NCI-H2029 (cell line): ENCODE results near the gene L3MBTL3.
"Not testable (repeated sequence)": the region's sequence is repeated elsewhere in the genome, so short reads cannot be mapped to it uniquely, and the experiment has no call there.

Source experiments
- DNase-seq: peaks from one replicate; lab custom pipeline; 2025; lab: John Stamatoyannopoulos, UW

Gene L3MBTL3

GRCh38 chr6:130138909-130139242, 120.5 kb downstream of the L3MBTL3 start:
- no peak for DNase-seq

GRCh38 chr6:130140084-130140483, 121.7 kb downstream of the L3MBTL3 start:
- DNase-seq: no peak

GRCh38 chr6:130143709-130144108, 125.3 kb downstream of the L3MBTL3 start:
- no peak for DNase-seq

- DNase-seq: no peak
These were observed 128.7 kb downstream of the L3MBTL3 start for GRCh38 chr6:130147111-130147510.

GRCh38 chr6:130148181-130148580, 129.8 kb downstream of the L3MBTL3 start:
- no peak for DNase-seq

GRCh38 chr6:130149016-130149415, 130.6 kb downstream of the L3MBTL3 start:
- not testable (repeated sequence) for DNase-seq

GRCh38 chr6:130150906-130151305, 132.5 kb downstream of the L3MBTL3 start:
- no peak for DNase-seq

- no peak for DNase-seq
These were observed 134.6 kb downstream of the L3MBTL3 start for GRCh38 chr6:130152908-130153510.

- DNase-seq: no peak
These were observed 138.5 kb downstream of the L3MBTL3 start for GRCh38 chr6:130156908-130157307.

- no peak for DNase-seq
These were observed 139.7 kb downstream of the L3MBTL3 start for GRCh38 chr6:130158056-130158455.

- DNase-seq: no peak
These were observed 140.2 kb downstream of the L3MBTL3 start for GRCh38 chr6:130158548-130158947.

GRCh38 chr6:130159956-130160355, 141.6 kb downstream of the L3MBTL3 start:
- DNase-seq: no peak

GRCh38 chr6:130161683-130162404, 143.5 kb downstream of the L3MBTL3 start:
- no peak for DNase-seq

- no peak for DNase-seq
These were observed 144.0 kb downstream of the L3MBTL3 start for GRCh38 chr6:130162421-130162820.

- DNase-seq: no peak
These were observed 144.9 kb downstream of the L3MBTL3 start for GRCh38 chr6:130163266-130163665.

- no peak for DNase-seq
These were observed 145.9 kb downstream of the L3MBTL3 start for GRCh38 chr6:130164251-130164650.

GRCh38 chr6:130167655-130168054, 149.3 kb downstream of the L3MBTL3 start:
- DNase-seq: no peak

GRCh38 chr6:130170160-130170559, 151.8 kb downstream of the L3MBTL3 start:
- not testable (repeated sequence) for DNase-seq

- not testable (repeated sequence) for DNase-seq
These were observed 155.1 kb downstream of the L3MBTL3 start for GRCh38 chr6:130173377-130174004.

GRCh38 chr6:130176378-130176777, 158.0 kb downstream of the L3MBTL3 start:
- no peak for DNase-seq

- DNase-seq: no peak
These were observed 160.3 kb downstream of the L3MBTL3 start for GRCh38 chr6:130178692-130179091.

GRCh38 chr6:130182466-130182865, 164.1 kb downstream of the L3MBTL3 start:
- DNase-seq: no peak
